ENCODE results near the gene GOLT1A. TPM values are rescaled to one million over a fixed set of nuclear protein-coding genes. Genes with fewer than 3 reads are reported as not detected.

Gene GOLT1A
- polyA plus RNA-seq, 1 donor from 2014 or later: not detected

GRCh38 chr1:204202481-204202880 lies 11.3 kb downstream of the GOLT1A start:
- TF ChIP-seq, protein P1, sequence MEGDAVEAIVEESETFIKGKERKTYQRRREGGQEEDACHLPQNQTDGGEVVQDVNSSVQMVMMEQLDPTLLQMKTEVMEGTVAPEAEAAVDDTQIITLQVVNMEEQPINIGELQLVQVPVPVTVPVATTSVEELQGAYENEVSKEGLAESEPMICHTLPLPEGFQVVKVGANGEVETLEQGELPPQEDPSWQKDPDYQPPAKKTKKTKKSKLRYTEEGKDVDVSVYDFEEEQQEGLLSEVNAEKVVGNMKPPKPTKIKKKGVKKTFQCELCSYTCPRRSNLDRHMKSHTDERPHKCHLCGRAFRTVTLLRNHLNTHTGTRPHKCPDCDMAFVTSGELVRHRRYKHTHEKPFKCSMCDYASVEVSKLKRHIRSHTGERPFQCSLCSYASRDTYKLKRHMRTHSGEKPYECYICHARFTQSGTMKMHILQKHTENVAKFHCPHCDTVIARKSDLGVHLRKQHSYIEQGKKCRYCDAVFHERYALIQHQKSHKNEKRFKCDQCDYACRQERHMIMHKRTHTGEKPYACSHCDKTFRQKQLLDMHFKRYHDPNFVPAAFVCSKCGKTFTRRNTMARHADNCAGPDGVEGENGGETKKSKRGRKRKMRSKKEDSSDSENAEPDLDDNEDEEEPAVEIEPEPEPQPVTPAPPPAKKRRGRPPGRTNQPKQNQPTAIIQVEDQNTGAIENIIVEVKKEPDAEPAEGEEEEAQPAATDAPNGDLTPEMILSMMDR (IDR thresholded peaks at IDR 0.05; ENCODE audit: poor library complexity, severe bottlenecking): no peak
- TF ChIP-seq RAD21 (conservative IDR thresholded peaks at IDR 0.05) (no peak), EP300 (conservative IDR thresholded peaks at IDR 0.05; ENCODE audit: poor library complexity, severe bottlenecking) (no peak), EZH2 (IDR thresholded peaks at IDR 0.05; ENCODE audit: borderline replicate concordance, insufficient read depth, low read length, poor library complexity, severe bottlenecking) (no peak), TAF1 (IDR thresholded peaks at IDR 0.05; ENCODE audit: low read depth) (no peak), POLR2AphosphoS5 (IDR thresholded peaks at IDR 0.05) (no peak), SMC3 (conservative IDR thresholded peaks at IDR 0.05; ENCODE audit: poor library complexity) (no peak), MXI1 (conservative IDR thresholded peaks at IDR 0.05; ENCODE audit: poor library complexity, severe bottlenecking) (no peak)
- TF ChIP-seq, protein P2, sequence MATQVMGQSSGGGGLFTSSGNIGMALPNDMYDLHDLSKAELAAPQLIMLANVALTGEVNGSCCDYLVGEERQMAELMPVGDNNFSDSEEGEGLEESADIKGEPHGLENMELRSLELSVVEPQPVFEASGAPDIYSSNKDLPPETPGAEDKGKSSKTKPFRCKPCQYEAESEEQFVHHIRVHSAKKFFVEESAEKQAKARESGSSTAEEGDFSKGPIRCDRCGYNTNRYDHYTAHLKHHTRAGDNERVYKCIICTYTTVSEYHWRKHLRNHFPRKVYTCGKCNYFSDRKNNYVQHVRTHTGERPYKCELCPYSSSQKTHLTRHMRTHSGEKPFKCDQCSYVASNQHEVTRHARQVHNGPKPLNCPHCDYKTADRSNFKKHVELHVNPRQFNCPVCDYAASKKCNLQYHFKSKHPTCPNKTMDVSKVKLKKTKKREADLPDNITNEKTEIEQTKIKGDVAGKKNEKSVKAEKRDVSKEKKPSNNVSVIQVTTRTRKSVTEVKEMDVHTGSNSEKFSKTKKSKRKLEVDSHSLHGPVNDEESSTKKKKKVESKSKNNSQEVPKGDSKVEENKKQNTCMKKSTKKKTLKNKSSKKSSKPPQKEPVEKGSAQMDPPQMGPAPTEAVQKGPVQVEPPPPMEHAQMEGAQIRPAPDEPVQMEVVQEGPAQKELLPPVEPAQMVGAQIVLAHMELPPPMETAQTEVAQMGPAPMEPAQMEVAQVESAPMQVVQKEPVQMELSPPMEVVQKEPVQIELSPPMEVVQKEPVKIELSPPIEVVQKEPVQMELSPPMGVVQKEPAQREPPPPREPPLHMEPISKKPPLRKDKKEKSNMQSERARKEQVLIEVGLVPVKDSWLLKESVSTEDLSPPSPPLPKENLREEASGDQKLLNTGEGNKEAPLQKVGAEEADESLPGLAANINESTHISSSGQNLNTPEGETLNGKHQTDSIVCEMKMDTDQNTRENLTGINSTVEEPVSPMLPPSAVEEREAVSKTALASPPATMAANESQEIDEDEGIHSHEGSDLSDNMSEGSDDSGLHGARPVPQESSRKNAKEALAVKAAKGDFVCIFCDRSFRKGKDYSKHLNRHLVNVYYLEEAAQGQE (IDR thresholded peaks at IDR 0.05; ENCODE audit: borderline replicate concordance): no peak
- no peak overlapping the region for H2AFZ ChIP-seq (ENCODE audit: low read depth, low read length)
- H3K9ac ChIP-seq (ENCODE audit: low read length): no peak overlapping the region
- no peak overlapping the region for H3K27ac ChIP-seq (ENCODE audit: low read length)
- H3K27me3 ChIP-seq (ENCODE audit: insufficient read depth, low read depth, low read length): peaks cover 5% of the 10 kb centered on the region
- H3K9me3 ChIP-seq (ENCODE audit: low read length): no peaks in the 10 kb centered on the region
- H3K4me2 ChIP-seq (ENCODE audit: low read length): no peak overlapping the region
- H3F3A ChIP-seq (ENCODE audit: insufficient read depth, low read length, poor library complexity, severe bottlenecking): no peaks in the 10 kb centered on the region
- no peaks in the 10 kb centered on the region for H3K79me2 ChIP-seq (replicated peaks; ENCODE audit: insufficient read depth, low read length)
- no peaks in the 10 kb centered on the region for H3K9me2 ChIP-seq (ENCODE audit: insufficient read depth, low read length)
- no peak overlapping the region for H3K4me3 ChIP-seq (ENCODE audit: low read length)
- no peaks in the 10 kb centered on the region for H3K36me3 ChIP-seq (ENCODE audit: insufficient read depth, low read length)
- H4K20me1 ChIP-seq (ENCODE audit: insufficient read depth): no peaks in the 10 kb centered on the region

- H4K20me1 ChIP-seq (ENCODE audit: insufficient read depth): no peaks in the 10 kb centered on the region
- H3K36me3 ChIP-seq (ENCODE audit: insufficient read depth, low read length): no peaks in the 10 kb centered on the region
- TF ChIP-seq SMC3 (conservative IDR thresholded peaks at IDR 0.05; ENCODE audit: poor library complexity) (no peak), EP300 (conservative IDR thresholded peaks at IDR 0.05; ENCODE audit: poor library complexity, severe bottlenecking) (no peak), MXI1 (conservative IDR thresholded peaks at IDR 0.05; ENCODE audit: poor library complexity, severe bottlenecking) (no peak), POLR2AphosphoS5 (IDR thresholded peaks at IDR 0.05) (no peak), RAD21 (conservative IDR thresholded peaks at IDR 0.05) (no peak), TAF1 (IDR thresholded peaks at IDR 0.05; ENCODE audit: low read depth) (no peak), EZH2 (IDR thresholded peaks at IDR 0.05; ENCODE audit: borderline replicate concordance, insufficient read depth, low read length, poor library complexity, severe bottlenecking) (no peak)
- TF ChIP-seq, protein P2 (IDR thresholded peaks at IDR 0.05; ENCODE audit: borderline replicate concordance): no peak
- TF ChIP-seq, protein P1 (IDR thresholded peaks at IDR 0.05; ENCODE audit: poor library complexity, severe bottlenecking): no peak
- no peak overlapping the region for H2AFZ ChIP-seq (ENCODE audit: low read depth, low read length)
- H3F3A ChIP-seq (ENCODE audit: insufficient read depth, low read length, poor library complexity, severe bottlenecking): no peaks in the 10 kb centered on the region
- peaks cover under 1% of the 10 kb centered on the region for H3K27me3 ChIP-seq (ENCODE audit: insufficient read depth, low read depth, low read length)
- H3K27ac ChIP-seq (ENCODE audit: low read length): no peak overlapping the region
- no peaks in the 10 kb centered on the region for H3K9me2 ChIP-seq (ENCODE audit: insufficient read depth, low read length)
- no peaks in the 10 kb centered on the region for H3K79me2 ChIP-seq (replicated peaks; ENCODE audit: insufficient read depth, low read length)
- no peak overlapping the region for H3K4me3 ChIP-seq (ENCODE audit: low read length)
- H3K9me3 ChIP-seq (ENCODE audit: low read length): no peaks in the 10 kb centered on the region
- no peak overlapping the region for H3K4me2 ChIP-seq (ENCODE audit: low read length)
- H3K9ac ChIP-seq (ENCODE audit: low read length): no peak overlapping the region
These were observed 12.3 kb downstream of the GOLT1A start for GRCh38 chr1:204201348-204202040.

Measured in neural cell (in vitro differentiated cells).